A549 (cell line): ENCODE measurements around the gene DLX1. TPM values are rescaled to one million over a fixed set of nuclear protein-coding genes. Genes with fewer than 3 reads are reported as not detected.

ENCODE experiments used
- ATAC-seq, 2 experiments: fragments of 200-7000 bp in 1 of 2; fragments of >200 bp in 1 of 2; cut with Nextera tagmentation in 1 of 2; cut with Tn5 transposase in 1 of 2; 3 replicates each; pipeline versions ENCODE4 v1.8.0 to v1.9.1; 2018 to 2020; ENCODE audit warnings: mild to moderate bottlenecking in 1 of 2, moderate library complexity in 1 of 2
- CTCF ChIA-PET: fragments of 300-600 bp; sonication (Branson Sonifier 250); formaldehyde crosslinking; extraction: SDS; loops from one replicate; lab custom pipeline; 2021; ENCODE audit warnings: antibody characterized with exemption, inconsistent platforms; lab: Yijun Ruan, JAX
- POLR2A ChIA-PET: fragments of 350-600 bp; formaldehyde crosslinking; extraction: SDS; loops from one replicate; lab custom pipeline; 2021; ENCODE audit warnings: antibody characterized with exemption, inconsistent platforms; lab: Yijun Ruan, JAX
- DNase-seq, 2 experiments: peaks; one replicate each; pipeline versions ENCODE4 v3.0.0 to v3.0.0-alpha.2; 2011 to 2016; ENCODE audit warnings: low read depth in 1 of 2, low spot score in 1 of 2
- FAIRE-seq: peaks from 2 replicates; lab custom pipeline; 2011; peaks lifted over from hg19 to GRCh38; lab: Jason Lieb, UNC
- H3K27ac ChIP-seq, 2 experiments: fragments of >200 bp; sonication (Bioruptor Twin); formaldehyde crosslinking; 3 replicates each; pipeline ENCODE4 v1.5.1; 2016 to 2017
- H3K4me1 ChIP-seq: fragments of >200 bp; sonication (Bioruptor Twin); formaldehyde crosslinking; 3 replicates; pipeline ENCODE4 v1.6.1; 2016
- H3K4me2 ChIP-seq: fragments of >200 bp; sonication (Bioruptor Twin); formaldehyde crosslinking; 3 replicates; pipeline ENCODE4 v1.6.1; 2016
- H3K4me3 ChIP-seq: fragments of >200 bp; sonication (Bioruptor Twin); formaldehyde crosslinking; 3 replicates; pipeline ENCODE4 v1.5.1; 2016
- H3K9me3 ChIP-seq: fragments of >200 bp; sonication (Bioruptor Twin); formaldehyde crosslinking; 3 replicates; pipeline ENCODE4 v1.6.1; 2016
- CBX8 ChIP-seq: fragments of 200-600 bp; sonication (generic); IDR thresholded peaks from 2 replicates; pipeline ENCODE4 v1.6.1; 2016
- CHD2 ChIP-seq: fragments of 150-350 bp; IDR thresholded peaks from 2 replicates; pipeline ENCODE4 v1.6.1; 2014; ENCODE audit warnings: low read length; ENCODE audit not compliant: partially characterized antibody
- EHF ChIP-seq: fragments of 250-450 bp; sonication (Bioruptor Pico); IDR thresholded peaks from 2 replicates; pipeline ENCODE4 v1.5.0; 2020; ENCODE audit warnings: mild to moderate bottlenecking
- ESRRA ChIP-seq: fragments of 150-350 bp; IDR thresholded peaks from 2 replicates; pipeline ENCODE4 v1.6.1; 2014; ENCODE audit warnings: mild to moderate bottlenecking, low read length, borderline replicate concordance
- FOSL2 ChIP-seq, 2 experiments: fragments of 450-650 bp in 1 of 2; fragments of >200 bp in 1 of 2; sonication (Bioruptor Twin) in 1 of 2; formaldehyde crosslinking; IDR thresholded peaks; 2 replicates each; pipeline versions ENCODE4 v1.5.0 to v1.6.1; 2016 to 2020; ENCODE audit warnings: mild to moderate bottlenecking in 1 of 2, moderate library complexity in 1 of 2
- GATA3 ChIP-seq: IDR thresholded peaks from 2 replicates; pipeline ENCODE4 v1.6.1; 2012; ENCODE audit warnings: borderline replicate concordance
- HDAC2 ChIP-seq: fragments of 200-600 bp; sonication (generic); IDR thresholded peaks from 2 replicates; pipeline ENCODE4 v1.6.1; 2016
- HES2 ChIP-seq: fragments of >200 bp; sonication (Bioruptor Twin); formaldehyde crosslinking; IDR thresholded peaks from 2 replicates; pipeline ENCODE4 v1.6.1; 2016
- HOXA7 ChIP-seq: fragments of 250-450 bp; sonication (Bioruptor Pico); IDR thresholded peaks from 2 replicates; pipeline ENCODE4 v1.5.0; 2020; ENCODE audit warnings: mild to moderate bottlenecking, moderate library complexity
- KDM5A ChIP-seq: fragments of 200-600 bp; sonication (generic); IDR thresholded peaks from 2 replicates; pipeline ENCODE4 v1.6.1; 2016; ENCODE audit warnings: antibody characterized with exemption, mild to moderate bottlenecking
- MAX ChIP-seq: IDR thresholded peaks from 2 replicates; pipeline ENCODE4 v1.6.1; 2012
- MAZ ChIP-seq: fragments of 150-350 bp; IDR thresholded peaks from 2 replicates; pipeline ENCODE4 v1.6.1; 2014; ENCODE audit warnings: antibody characterized with exemption, low read depth, low read length, borderline replicate concordance
- MYC ChIP-seq: IDR thresholded peaks from 2 replicates; pipeline ENCODE4 v1.6.1; 2012; ENCODE audit warnings: mild to moderate bottlenecking, inconsistent platforms, low read length, improper control_type of control experiment, borderline replicate concordance
- NFE2L2 ChIP-seq: fragments of 150-350 bp; conservative IDR thresholded peaks from 2 replicates; pipeline ENCODE4 v1.6.1; 2014; ENCODE audit warnings: low read length
- POLR2AphosphoS2 ChIP-seq: conservative IDR thresholded peaks from 2 replicates; pipeline ENCODE4 v1.6.1; 2012; ENCODE audit warnings: low read length, improper control_type of control experiment, inconsistent platforms
- RAD21 ChIP-seq, 2 experiments: fragments of >200 bp in 1 of 2; sonication (Bioruptor Twin) in 1 of 2; formaldehyde crosslinking in 1 of 2; IDR thresholded peaks in 1 of 2; conservative IDR thresholded peaks in 1 of 2; 2 replicates in 1 of 2; 3 replicates in 1 of 2; pipeline ENCODE4 v1.6.1; 2012 to 2018; ENCODE audit warnings: inconsistent platforms in 1 of 2
- RNF2 ChIP-seq: fragments of 200-600 bp; sonication (generic); IDR thresholded peaks from 2 replicates; pipeline ENCODE4 v1.6.1; 2016; ENCODE audit warnings: low read depth, mild to moderate bottlenecking, antibody characterized with exemption, moderate library complexity, borderline replicate concordance
- SMC3 ChIP-seq: fragments of >200 bp; sonication (Bioruptor Twin); formaldehyde crosslinking; IDR thresholded peaks from 3 replicates; pipeline ENCODE4 v1.6.1; 2018; ENCODE audit warnings: inconsistent platforms
- SREBF2 ChIP-seq: fragments of 450-650 bp; IDR thresholded peaks from 2 replicates; pipeline ENCODE4 v1.6.1; 2014; ENCODE audit warnings: mild to moderate bottlenecking, moderate library complexity
- ZFP36 ChIP-seq: fragments of 450-650 bp; IDR thresholded peaks from 2 replicates; pipeline ENCODE4 v1.6.1; 2014; ENCODE audit warnings: borderline replicate concordance; ENCODE audit not compliant: partially characterized antibody
- WGBS: methylation state at CpG from one replicate; pipeline ENCODE4 v1.1.6; 2017; ENCODE audit errors: missing lambda C conversion rate; 5-methylcytosine and 5-hydroxymethylcytosine counted together
- polyA plus RNA-seq, 4 experiments: library from polyadenylated mRNA; depleted of rRNA in 3 of 4; stranded (reverse); fragments of >200 nt; fragmentation: RNase III in 1 of 4; extraction: RNeasy Plus Mini Kit Qiagen cat#74134 plus additional on column Dnase treatment in 1 of 4; gene quantifications; 2 replicates in 3 of 4; 3 replicates in 1 of 4; pipeline ENCODE4 v1.2.3, GENCODE V29; 2011 to 2017

Gene DLX1
- polyA plus RNA-seq, 2 of the 4 experiments (the other 2 are of a cell fraction), result 1.1 to 2.5 TPM

- no peak for ATAC-seq
- DNase-seq, result no peak
Observed at GRCh38 chr2:172095905-172096625, 10.8 kb downstream of the DLX1 start.

GRCh38 chr2:172096626-172097547 lies 11.6 kb downstream of the DLX1 start:
- TF ChIP-seq NFE2L2, result no peak
- TF ChIP-seq MYC, result no peak
- TF ChIP-seq ZFP36, result no peak
- H3K4me2 ChIP-seq, result no peak overlapping the region
- FAIRE-seq (no peak), ATAC-seq (no peak), DNase-seq (no peak)
- no peak overlapping the region for H3K4me3 ChIP-seq
- H3K27ac ChIP-seq, result peak overlapping the region in 1 of 2 experiments; percentile 14; a peak in 1 of 6 replicates
- CTCF ChIA-PET, result interaction anchor here (1.1 to 1.3 kb wide), 3 partner anchors 10 to 369 kb away, joined by 3 read pairs; no protein-coding TSS in a partner anchor
- H3K4me1 ChIP-seq, result peaks cover 30% of the 10 kb centered on the region
- POLR2A ChIA-PET, result interaction anchor here (2.6 to 2.7 kb wide), 2 partner anchors 12 kb away, joined by 23 to 32 read pairs; partner anchors contain the start of gene DLX1
- 95% methylated on average over 44 of the region's 55 CpGs for WGBS
- H3K9me3 ChIP-seq, result no peaks in the 10 kb centered on the region

More at GRCh38 chr2:172095905-172096625, 10.8 kb downstream of the DLX1 start:
- no peaks in the 10 kb centered on the region for H3K9me3 ChIP-seq
- WGBS, result 90% methylated on average over 29 of the region's 40 CpGs
- FAIRE-seq, result no peak
- CTCF ChIA-PET, result interaction anchor here (1.1 to 1.7 kb wide), 5 partner anchors 9 to 370 kb away, joined by 3 to 8 read pairs (median 3); no protein-coding TSS in a partner anchor
- peak overlapping the region; percentile 88 to 98; a peak in 4 of 6 replicates for H3K27ac ChIP-seq
- POLR2A ChIA-PET, result interaction anchor here (2.3 to 2.7 kb wide), 2 partner anchors 10 to 11 kb away, joined by 9 to 23 read pairs; partner anchors contain the start of gene DLX1
- TF ChIP-seq KDM5A (no peak), SMC3 (no peak), MYC (no peak), SREBF2 (no peak), MAZ (no peak), MAX (no peak)
- TF ChIP-seq, all 56 proteins: peak for 0
- H3K4me1 ChIP-seq, result peaks cover 30% of the 10 kb centered on the region
- peak overlapping the region; percentile 71; the same call in 1 of the 3 replicates for H3K4me3 ChIP-seq
- H3K4me2 ChIP-seq, result peak overlapping the region; percentile 89

- peak overlapping the region in 1 of 2 experiments; percentile 90; a peak in 3 of 6 replicates for H3K27ac ChIP-seq
- POLR2A ChIA-PET, result interaction anchor here (2.6 kb wide), 1 partner anchor 13 kb away, joined by 32 read pairs; the partner anchor contains the start of gene DLX1
- CTCF ChIA-PET, result interaction anchor here (1.1 kb wide), 1 partner anchor 11 kb away, joined by 3 read pairs; no protein-coding TSS in a partner anchor
- WGBS, result 83% methylated on average over 9 of the region's 9 CpGs
- peak overlapping the region; percentile 66 for H3K4me2 ChIP-seq
- H3K9me3 ChIP-seq, result no peaks in the 10 kb centered on the region
- DNase-seq (no peak), FAIRE-seq (no peak), ATAC-seq (no peak)
- TF ChIP-seq FOSL2 (IDR thresholded peaks at IDR 0.05), result no peak
- no peak for TF ChIP-seq FOSL2 (CRISPR knock-in tag; IDR thresholded peaks at IDR 0.05)
- TF ChIP-seq SREBF2, result no peak
- no peak for TF ChIP-seq EHF (CRISPR knock-in tag)
- no peak for TF ChIP-seq HES2
- no peak for TF ChIP-seq HOXA7
- no peak for TF ChIP-seq POLR2AphosphoS2
- TF ChIP-seq MAX, result no peak
- TF ChIP-seq ESRRA, result no peak
- no peak for TF ChIP-seq RNF2
- no peak for TF ChIP-seq MAZ
- no peak for TF ChIP-seq HDAC2
- no peak for TF ChIP-seq NFE2L2
- no peak for TF ChIP-seq RAD21 (conservative IDR thresholded peaks at IDR 0.05 in 1 of 2, IDR thresholded peaks at IDR 0.05 in 1 of 2)
- TF ChIP-seq CHD2, result no peak
- no peak for TF ChIP-seq CBX8
- no peak for TF ChIP-seq GATA3
- peaks cover 30% of the 10 kb centered on the region for H3K4me1 ChIP-seq
- H3K4me3 ChIP-seq, result no peak overlapping the region
Observed at GRCh38 chr2:172097557-172098131, 12.3 kb downstream of the DLX1 start.
